ENCODE results near the gene SLC29A3. TPM values are rescaled to one million over a fixed set of nuclear protein-coding genes. Genes with fewer than 3 reads are reported as not detected.
"Not testable (repeated sequence)": the region's sequence is repeated elsewhere in the genome, so short reads cannot be mapped to it uniquely, and the experiment has no call there.

The SLC29A3 gene
- total and polyA plus RNA-seq, 4 experiments from 2014 or later = 7.0 to 9.1 (median 8.2) TPM

DNA sequence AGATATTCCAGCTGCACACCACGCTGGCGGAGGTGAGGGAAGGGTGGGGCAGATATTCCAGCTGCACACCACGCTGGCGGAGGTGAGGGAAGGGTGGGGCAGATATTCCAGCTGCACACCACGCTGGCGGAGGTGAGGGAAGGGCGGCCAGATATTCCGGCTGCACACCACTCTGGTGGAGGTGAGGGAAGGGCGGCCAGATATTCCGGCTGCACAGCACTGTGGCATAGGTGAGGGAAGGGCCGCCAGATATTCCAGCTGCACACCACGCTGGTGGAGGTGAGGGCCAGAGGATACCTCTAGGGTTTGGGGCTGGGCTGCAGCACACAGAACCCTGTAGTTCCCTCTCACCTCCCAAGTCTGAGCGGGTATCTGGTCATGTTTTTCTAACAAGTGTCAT lies 22.2 kb upstream of the SLC29A3 start:
- H3K27ac ChIP-seq (ENCODE audit: low read depth, low read length); H3K4me1 Mint-ChIP-seq; DNase-seq; H3K27me3 ChIP-seq (ENCODE audit: insufficient read depth, low read length); intact Hi-C loops (cut with micrococcal nuclease); H3K4me3 Mint-ChIP-seq; H3K9me3 Mint-ChIP-seq; H3K4me1 ChIP-seq (ENCODE audit: insufficient read depth, low read length); POLR2A ChIA-PET (ENCODE audit: partially characterized antibody); H3K36me3 ChIP-seq (ENCODE audit: insufficient read depth, low read length); H3K36me3 Mint-ChIP-seq; H3K27ac Mint-ChIP-seq; H3K4me3 ChIP-seq (ENCODE audit: low read length in 2 of 2); CTCF ChIA-PET (ENCODE audit: partially characterized antibody); H3K9me3 ChIP-seq (ENCODE audit: control insufficient read depth in 1 of 2, low read length in 2 of 2): not testable (repeated sequence)
- H3K27me3 Mint-ChIP-seq = peaks cover 3 to 11% of the 10 kb centered on the region in 2 donors

GRCh38 chr10:71297343-71297742 lies 21.7 kb upstream of the SLC29A3 start:
- peaks cover 3 to 14% of the 10 kb centered on the region in 2 donors for H3K27me3 Mint-ChIP-seq
- Histone ChIP-seq H3K27me3 (ENCODE audit: insufficient read depth, low read length) (no peaks in the 10 kb centered on the region), H3K36me3 (ENCODE audit: insufficient read depth, low read length) (no peaks in the 10 kb centered on the region), H3K9me3 (ENCODE audit: control insufficient read depth in 1 of 2, low read length in 2 of 2) (no peaks in the 10 kb centered on the region), H3K4me3 (ENCODE audit: low read length in 2 of 2) (no peak overlapping the region), H3K4me1 (ENCODE audit: insufficient read depth, low read length) (no peaks in the 10 kb centered on the region), H3K27ac (ENCODE audit: low read depth, low read length) (no peak overlapping the region)
- intact Hi-C loops (cut with micrococcal nuclease) = no loop called here
- DNase-seq = no peak
- no peaks in the 10 kb centered on the region for H3K9me3 Mint-ChIP-seq
- CTCF ChIA-PET (ENCODE audit: partially characterized antibody) = no interaction called here
- peaks cover 0 to 2% (median 0%) of the 10 kb centered on the region in 4 donors for H3K4me1 Mint-ChIP-seq
- no peak overlapping the region for H3K27ac Mint-ChIP-seq
- no peaks in the 10 kb centered on the region for H3K36me3 Mint-ChIP-seq
- POLR2A ChIA-PET (ENCODE audit: partially characterized antibody) = no interaction called here
- no peak overlapping the region for H3K4me3 Mint-ChIP-seq

GRCh38 chr10:71299071-71299785 lies 19.8 kb upstream of the SLC29A3 start:
- H3K27me3 Mint-ChIP-seq = peaks cover 5 to 17% of the 10 kb centered on the region in 2 donors
- H3K9me3 Mint-ChIP-seq = no peaks in the 10 kb centered on the region
- H3K36me3 Mint-ChIP-seq = no peaks in the 10 kb centered on the region
- H3K4me1 Mint-ChIP-seq = peaks cover 0 to 2% (median 0%) of the 10 kb centered on the region in 4 donors
- Histone ChIP-seq H3K4me3 (ENCODE audit: low read length in 2 of 2) (no peak overlapping the region), H3K27ac (ENCODE audit: low read depth, low read length) (no peak overlapping the region), H3K36me3 (ENCODE audit: insufficient read depth, low read length) (no peaks in the 10 kb centered on the region), H3K27me3 (ENCODE audit: insufficient read depth, low read length) (no peaks in the 10 kb centered on the region), H3K9me3 (ENCODE audit: control insufficient read depth in 1 of 2, low read length in 2 of 2) (no peaks in the 10 kb centered on the region), H3K4me1 (ENCODE audit: insufficient read depth, low read length) (no peaks in the 10 kb centered on the region)
- CTCF ChIA-PET (ENCODE audit: partially characterized antibody) = interaction anchor here (1.3 kb wide), 1 partner anchor 9 kb away, joined by 3 read pairs; no protein-coding TSS in a partner anchor
- POLR2A ChIA-PET (ENCODE audit: partially characterized antibody) = no interaction called here
- no peak for DNase-seq
- intact Hi-C loops (cut with micrococcal nuclease) = no loop called here
- peak overlapping the region in 1 of 8 donors; percentile 40 for H3K4me3 Mint-ChIP-seq
- H3K27ac Mint-ChIP-seq = no peak overlapping the region

DNA sequence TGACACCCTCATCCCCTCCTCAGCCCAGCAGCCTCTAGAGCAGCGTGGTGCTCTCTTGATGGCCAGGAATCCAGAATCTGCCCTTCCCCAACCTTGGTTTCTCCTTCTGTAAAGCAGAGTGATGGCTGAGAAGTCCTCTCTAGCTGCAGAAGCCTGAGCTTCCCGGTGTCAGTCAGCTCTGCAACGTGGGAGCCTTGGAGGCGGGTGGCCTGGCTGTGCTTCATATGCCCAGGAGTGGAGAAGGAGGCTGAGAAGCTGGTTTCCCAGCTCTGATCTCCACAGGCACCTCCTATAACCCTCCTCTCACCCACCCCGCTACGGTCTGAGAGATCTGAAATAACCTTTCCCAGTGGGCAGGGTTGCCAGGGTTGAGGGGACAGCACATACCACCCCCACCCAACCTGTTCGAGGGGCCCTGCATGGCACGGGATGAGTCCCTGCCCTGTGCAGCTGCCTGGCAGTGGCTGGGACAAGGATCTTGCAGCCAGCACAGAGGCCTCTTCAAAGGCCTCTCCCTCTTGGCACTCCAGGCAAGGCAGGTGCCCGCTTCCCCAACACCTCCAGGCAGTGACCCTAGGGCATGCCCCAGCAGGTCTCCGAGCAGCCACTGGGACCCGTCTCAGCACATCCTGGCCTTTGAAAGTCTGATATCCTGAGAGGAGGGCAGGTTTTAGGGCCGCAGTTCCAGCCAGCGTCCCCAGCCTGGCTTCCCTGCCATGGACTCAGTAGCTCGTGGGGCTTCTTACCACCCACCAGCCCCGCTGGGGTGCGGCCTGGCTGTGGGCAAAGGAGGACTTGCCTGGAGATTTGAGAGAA lies 18.3 kb upstream of the SLC29A3 start:
- H3K9me3 Mint-ChIP-seq = no peaks in the 10 kb centered on the region
- peaks cover 1 to 15% of the 10 kb centered on the region in 2 donors for H3K27me3 Mint-ChIP-seq
- Histone ChIP-seq H3K9me3 (ENCODE audit: control insufficient read depth in 1 of 2, low read length in 2 of 2) (no peaks in the 10 kb centered on the region), H3K36me3 (ENCODE audit: insufficient read depth, low read length) (no peaks in the 10 kb centered on the region), H3K27me3 (ENCODE audit: insufficient read depth, low read length) (no peaks in the 10 kb centered on the region), H3K4me3 (ENCODE audit: low read length in 2 of 2) (no peak overlapping the region), H3K4me1 (ENCODE audit: insufficient read depth, low read length) (no peaks in the 10 kb centered on the region), H3K27ac (ENCODE audit: low read depth, low read length) (no peak overlapping the region)
- intact Hi-C loops (cut with micrococcal nuclease) = no loop called here
- H3K4me3 Mint-ChIP-seq = no peak overlapping the region
- no peak for DNase-seq
- POLR2A ChIA-PET (ENCODE audit: partially characterized antibody) = no interaction called here
- CTCF ChIA-PET (ENCODE audit: partially characterized antibody) = interaction anchor here (0.5 kb wide), 1 partner anchor 309 kb away, joined by 3 read pairs; no protein-coding TSS in a partner anchor
- H3K4me1 Mint-ChIP-seq = peaks cover 0 to 2% (median 0%) of the 10 kb centered on the region in 4 donors
- H3K27ac Mint-ChIP-seq = no peak overlapping the region
- H3K36me3 Mint-ChIP-seq = no peaks in the 10 kb centered on the region

- H3K36me3 Mint-ChIP-seq = no peaks in the 10 kb centered on the region
- H3K4me3 Mint-ChIP-seq = no peak overlapping the region
- Histone ChIP-seq H3K27ac (ENCODE audit: low read depth, low read length) (no peak overlapping the region), H3K27me3 (ENCODE audit: insufficient read depth, low read length) (no peaks in the 10 kb centered on the region), H3K4me1 (ENCODE audit: insufficient read depth, low read length) (no peaks in the 10 kb centered on the region), H3K36me3 (ENCODE audit: insufficient read depth, low read length) (no peaks in the 10 kb centered on the region), H3K4me3 (ENCODE audit: low read length in 2 of 2) (no peak overlapping the region), H3K9me3 (ENCODE audit: control insufficient read depth in 1 of 2, low read length in 2 of 2) (no peaks in the 10 kb centered on the region)
- no peak for DNase-seq
- peaks cover 0 to 2% (median 0%) of the 10 kb centered on the region in 4 donors for H3K4me1 Mint-ChIP-seq
- ChIA-PET CTCF (ENCODE audit: partially characterized antibody) (interaction anchor here (1.4 kb wide), 1 partner anchor 28 kb away, joined by 4 read pairs; no protein-coding TSS in a partner anchor), POLR2A (ENCODE audit: partially characterized antibody) (no interaction called here)
- peaks cover 1 to 15% of the 10 kb centered on the region in 2 donors for H3K27me3 Mint-ChIP-seq
- intact Hi-C loops (cut with micrococcal nuclease) = no loop called here
- no peaks in the 10 kb centered on the region for H3K9me3 Mint-ChIP-seq
- no peak overlapping the region for H3K27ac Mint-ChIP-seq
Observed at GRCh38 chr10:71301371-71301916, 17.6 kb upstream of the SLC29A3 start.

DNA sequence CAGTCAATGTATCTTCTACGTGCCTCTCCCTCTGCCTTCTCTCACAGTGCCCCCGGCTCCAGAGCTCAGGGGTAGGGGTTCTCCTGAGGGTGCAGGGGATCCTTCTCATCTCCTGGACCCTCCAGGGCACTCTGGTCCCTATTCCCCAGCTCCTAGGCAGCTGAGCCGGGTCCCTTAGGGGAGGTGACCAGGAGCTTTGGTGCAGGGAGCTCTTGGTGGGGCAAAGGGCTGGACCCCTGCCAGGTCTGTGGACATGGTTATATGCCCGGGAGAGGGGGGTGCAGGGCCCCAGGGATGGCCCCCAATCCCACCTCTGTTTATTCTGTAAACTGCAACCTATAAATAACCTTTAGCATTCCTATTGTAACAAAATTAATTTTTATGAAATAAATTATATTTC lies 16.6 kb upstream of the SLC29A3 start:
- intact Hi-C loops (cut with micrococcal nuclease) = no loop called here
- H3K4me1 ChIP-seq (ENCODE audit: insufficient read depth, low read length) = no peaks in the 10 kb centered on the region
- H3K27ac ChIP-seq (ENCODE audit: low read depth, low read length) = no peak overlapping the region
- Mint-ChIP-seq H3K36me3 (no peaks in the 10 kb centered on the region), H3K27me3 (peaks cover 1 to 15% of the 10 kb centered on the region in 2 donors), H3K9me3 (no peaks in the 10 kb centered on the region), H3K4me1 (peaks cover 0 to 2% (median 0%) of the 10 kb centered on the region in 4 donors), H3K27ac (no peak overlapping the region), H3K4me3 (no peak overlapping the region)
- H3K36me3 ChIP-seq (ENCODE audit: insufficient read depth, low read length) = no peaks in the 10 kb centered on the region
- CTCF ChIA-PET (ENCODE audit: partially characterized antibody) = interaction anchor here (1.2 to 1.4 kb wide), 2 partner anchors 11 to 27 kb away, joined by 3 to 4 read pairs; no protein-coding TSS in a partner anchor
- H3K4me3 ChIP-seq (ENCODE audit: low read length in 2 of 2) = no peak overlapping the region
- DNase-seq = no peak
- no peaks in the 10 kb centered on the region for H3K27me3 ChIP-seq (ENCODE audit: insufficient read depth, low read length)
- POLR2A ChIA-PET (ENCODE audit: partially characterized antibody) = no interaction called here
- H3K9me3 ChIP-seq (ENCODE audit: control insufficient read depth in 1 of 2, low read length in 2 of 2) = no peaks in the 10 kb centered on the region
